GM12872 (cell line): ENCODE data around the gene MYO18A.

ENCODE experiments used
- CTCF ChIP-seq: IDR thresholded peaks from 3 replicates; pipeline ENCODE4 v1.5.1; 2011; ENCODE audit warnings: low read depth, mild to moderate bottlenecking, low read length, moderate library complexity; ENCODE audit not compliant: insufficient read depth

MYO18A gene

GRCh38 chr17:29129731-29130130 lies 50.5 kb downstream of the MYO18A start:
- no peak for TF ChIP-seq CTCF

GRCh38 chr17:29127840-29128239 lies 52.4 kb downstream of the MYO18A start:
- no peak for TF ChIP-seq CTCF

GRCh38 chr17:29126268-29126930 lies 53.8 kb downstream of the MYO18A start:
- no peak for TF ChIP-seq CTCF

GRCh38 chr17:29125651-29126050 lies 54.5 kb downstream of the MYO18A start:
- no peak for TF ChIP-seq CTCF

- TF ChIP-seq CTCF, result no peak
These were observed 55.3 kb downstream of the MYO18A start for GRCh38 chr17:29124925-29125273.

GRCh38 chr17:29124135-29124924 lies 55.9 kb downstream of the MYO18A start:
- peak; percentile 68 for TF ChIP-seq CTCF

GRCh38 chr17:29123111-29123510 lies 57.1 kb downstream of the MYO18A start:
- TF ChIP-seq CTCF, result no peak
